Measurements from ENCODE around the gene BST1. TPM values are rescaled to one million over a fixed set of nuclear protein-coding genes. Genes with fewer than 3 reads are reported as not detected.

The BST1 gene
- total RNA-seq, 1 donor from 2014 or later = 0.93 TPM

DNA sequence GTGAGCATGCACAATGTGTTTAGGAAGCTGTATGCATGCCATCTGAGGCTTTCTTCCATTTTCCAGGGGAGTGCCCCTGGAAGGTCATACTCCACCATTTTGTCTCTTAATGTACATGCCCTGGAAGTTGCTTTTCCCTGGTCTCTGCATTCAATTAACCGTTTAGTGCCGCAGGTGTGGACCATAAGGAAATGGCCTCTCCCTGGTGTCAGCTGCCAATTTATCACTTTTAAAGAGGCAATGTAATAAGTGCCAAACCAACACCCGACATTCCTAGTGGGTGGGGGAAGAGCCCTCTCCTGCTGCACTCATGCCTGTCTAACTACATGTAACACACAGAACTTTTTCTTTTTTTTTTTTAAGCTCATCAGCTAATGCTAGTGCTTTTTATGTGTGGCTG lies 7.1 kb upstream of the BST1 start:
- intact Hi-C loops (cut with micrococcal nuclease) = no loop called here
- no peak for DNase-seq (ENCODE audit: low spot score)
- Mint-ChIP-seq H3K36me3 (ENCODE audit: low read depth) (no peaks in the 10 kb centered on the region), H3K27ac (no peak overlapping the region), H3K9me3 (no peaks in the 10 kb centered on the region), H3K4me3 (no peak overlapping the region), H3K27me3 (ENCODE audit: insufficient read depth) (peaks cover 17% of the 10 kb centered on the region), H3K4me1 (ENCODE audit: low read depth) (peaks cover 6% of the 10 kb centered on the region)

DNA sequence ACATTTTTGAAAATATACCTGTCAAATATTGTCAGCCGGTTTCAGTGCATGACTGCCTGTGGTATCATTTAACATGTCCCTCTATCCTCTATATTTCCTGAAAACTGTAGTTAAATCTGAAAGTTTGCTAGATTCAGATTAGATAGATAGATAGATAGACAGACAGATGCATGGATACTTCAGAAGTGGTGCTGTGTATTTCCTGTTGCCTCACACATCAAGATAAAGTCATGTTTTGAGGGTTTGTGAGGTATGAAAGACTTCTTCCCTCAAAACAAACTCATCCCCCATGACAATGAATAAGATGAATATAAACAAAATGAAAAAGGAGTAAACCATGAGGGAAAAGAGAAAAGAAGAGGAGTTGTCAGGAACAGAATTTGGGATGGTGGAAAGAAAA lies 6.0 kb upstream of the BST1 start:
- Mint-ChIP-seq H3K36me3 (ENCODE audit: low read depth) (no peaks in the 10 kb centered on the region), H3K27ac (no peak overlapping the region), H3K4me1 (ENCODE audit: low read depth) (peaks cover 6% of the 10 kb centered on the region), H3K9me3 (no peaks in the 10 kb centered on the region), H3K4me3 (no peak overlapping the region), H3K27me3 (ENCODE audit: insufficient read depth) (peaks cover 17% of the 10 kb centered on the region)
- DNase-seq (ENCODE audit: low spot score) = no peak
- intact Hi-C loops (cut with micrococcal nuclease) = no loop called here

DNA sequence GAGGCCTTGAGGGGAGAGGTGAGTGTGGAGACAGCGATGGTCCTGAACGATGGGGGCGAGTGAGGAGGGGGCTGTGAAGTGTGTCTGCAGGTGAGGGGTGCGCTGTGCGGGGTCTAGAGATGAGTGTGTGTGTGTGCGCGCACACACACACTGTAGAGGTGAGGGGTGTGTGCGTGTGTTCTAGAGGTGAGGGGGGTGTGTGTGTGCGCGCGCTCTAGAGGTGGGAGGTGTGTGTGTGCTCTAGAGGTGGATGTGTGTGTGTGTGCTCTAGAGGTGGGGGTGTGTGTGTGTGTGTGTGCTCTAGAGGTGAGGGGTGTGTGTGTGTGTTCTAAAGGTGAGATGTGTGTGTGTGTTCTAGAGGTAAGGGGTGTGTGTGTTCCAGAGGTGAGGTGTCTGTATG lies 574 bp downstream of the BST1 start:
- H3K36me3 Mint-ChIP-seq (ENCODE audit: low read depth) = no peaks in the 10 kb centered on the region
- no peaks in the 10 kb centered on the region for H3K4me1 Mint-ChIP-seq (ENCODE audit: low read depth)
- peaks cover 22% of the 10 kb centered on the region for H3K27me3 Mint-ChIP-seq (ENCODE audit: insufficient read depth)
- H3K4me3 Mint-ChIP-seq = peak overlapping the region; percentile 78
- intact Hi-C loops (cut with micrococcal nuclease) = loop anchor here (1.0 to 2.0 kb wide), 2 partner anchors 22 to 75 kb away; partner anchors contain the start of genes CD38 and FAM200B
- DNase-seq (ENCODE audit: low spot score) = no peak
- H3K27ac Mint-ChIP-seq = no peak overlapping the region
- H3K9me3 Mint-ChIP-seq = no peaks in the 10 kb centered on the region

DNA sequence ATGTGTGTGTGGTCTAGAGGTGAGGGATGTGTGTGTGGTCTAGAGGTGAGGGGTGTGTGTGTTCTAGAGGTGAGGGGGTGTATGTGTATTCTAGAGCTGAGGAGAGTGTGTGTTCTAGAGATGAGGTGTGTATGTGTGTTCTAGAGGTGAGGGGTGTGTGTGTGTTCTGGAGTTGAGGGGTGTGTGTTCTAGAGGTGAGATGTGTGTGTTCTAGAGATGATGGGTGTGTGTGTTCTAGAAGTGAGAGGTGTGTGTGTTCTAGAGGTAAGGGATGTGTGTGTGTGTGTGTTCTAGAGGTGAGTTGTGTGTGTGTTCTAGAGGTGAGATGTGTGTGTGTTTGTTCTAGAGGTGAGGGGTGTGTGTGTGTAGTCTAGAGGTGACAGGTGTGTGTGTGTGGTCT lies 1.3 kb downstream of the BST1 start:
- no peaks in the 10 kb centered on the region for H3K4me1 Mint-ChIP-seq (ENCODE audit: low read depth)
- peaks cover 18% of the 10 kb centered on the region for H3K27me3 Mint-ChIP-seq (ENCODE audit: insufficient read depth)
- no peaks in the 10 kb centered on the region for H3K36me3 Mint-ChIP-seq (ENCODE audit: low read depth)
- H3K27ac Mint-ChIP-seq = no peak overlapping the region
- H3K4me3 Mint-ChIP-seq = peak overlapping the region; percentile 78
- no peak for DNase-seq (ENCODE audit: low spot score)
- H3K9me3 Mint-ChIP-seq = no peaks in the 10 kb centered on the region
- intact Hi-C loops (cut with micrococcal nuclease) = no loop called here

DNA sequence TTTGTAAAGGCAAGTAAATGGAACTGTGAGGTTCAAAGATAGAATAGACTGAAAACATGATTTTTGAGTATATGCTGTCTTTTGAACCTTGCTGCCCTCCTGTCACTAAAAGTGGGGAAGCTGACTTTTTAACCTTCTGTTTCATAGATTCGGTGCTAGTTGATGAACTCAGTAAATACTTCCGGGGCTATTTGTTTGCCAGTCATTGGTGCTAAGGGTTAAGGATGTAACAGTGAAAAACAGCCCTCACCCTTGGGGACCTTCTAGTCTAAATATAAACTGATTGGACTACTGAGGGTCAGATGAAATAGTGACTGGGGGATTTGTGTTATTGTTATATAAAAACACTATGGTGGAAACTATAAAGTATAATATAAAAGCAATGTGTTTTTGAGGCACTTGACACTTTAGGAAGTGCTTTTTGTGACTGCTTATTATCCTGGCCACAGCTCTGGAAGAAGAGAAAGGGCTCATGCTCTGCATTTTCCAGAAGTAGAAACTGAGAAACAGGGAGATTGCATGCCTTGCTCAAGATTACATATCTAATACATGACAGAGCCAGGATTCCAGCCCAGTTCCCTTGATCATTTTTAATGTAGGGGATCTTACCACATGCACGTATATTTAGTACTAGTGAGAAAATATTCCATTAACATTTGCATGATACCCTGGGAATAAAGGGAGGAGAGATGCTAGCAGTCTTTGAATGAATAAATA lies 3.9 kb downstream of the BST1 start:
- intact Hi-C loops (cut with micrococcal nuclease) = no loop called here
- H3K36me3 Mint-ChIP-seq (ENCODE audit: low read depth) = no peaks in the 10 kb centered on the region
- H3K27me3 Mint-ChIP-seq (ENCODE audit: insufficient read depth) = peaks cover 9% of the 10 kb centered on the region
- no peak for DNase-seq (ENCODE audit: low spot score)
- H3K9me3 Mint-ChIP-seq = no peaks in the 10 kb centered on the region
- H3K4me1 Mint-ChIP-seq (ENCODE audit: low read depth) = no peaks in the 10 kb centered on the region
- H3K27ac Mint-ChIP-seq = no peak overlapping the region
- no peak overlapping the region for H3K4me3 Mint-ChIP-seq

DNA sequence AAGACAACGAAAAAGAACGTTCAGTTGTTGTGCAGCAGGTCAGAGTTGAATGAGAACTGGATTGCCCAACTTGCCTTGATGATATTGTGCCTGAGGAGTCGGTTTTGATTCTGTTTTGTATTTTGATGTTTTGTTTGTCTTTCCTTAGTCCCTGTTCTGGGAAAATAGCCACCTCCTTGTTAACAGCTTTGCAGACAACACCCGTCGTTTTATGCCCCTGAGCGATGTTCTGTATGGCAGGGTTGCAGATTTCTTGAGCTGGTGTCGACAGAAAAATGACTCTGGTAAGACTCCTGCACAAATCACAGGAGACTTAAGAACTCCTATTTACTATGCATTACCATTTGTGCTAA lies 4.5 kb downstream of the BST1 start:
- no peak for DNase-seq (ENCODE audit: low spot score)
- Mint-ChIP-seq H3K36me3 (ENCODE audit: low read depth) (no peaks in the 10 kb centered on the region), H3K4me3 (no peak overlapping the region), H3K27me3 (ENCODE audit: insufficient read depth) (peaks cover 9% of the 10 kb centered on the region), H3K4me1 (ENCODE audit: low read depth) (no peaks in the 10 kb centered on the region), H3K27ac (no peak overlapping the region), H3K9me3 (no peaks in the 10 kb centered on the region)
- intact Hi-C loops (cut with micrococcal nuclease) = no loop called here

DNA sequence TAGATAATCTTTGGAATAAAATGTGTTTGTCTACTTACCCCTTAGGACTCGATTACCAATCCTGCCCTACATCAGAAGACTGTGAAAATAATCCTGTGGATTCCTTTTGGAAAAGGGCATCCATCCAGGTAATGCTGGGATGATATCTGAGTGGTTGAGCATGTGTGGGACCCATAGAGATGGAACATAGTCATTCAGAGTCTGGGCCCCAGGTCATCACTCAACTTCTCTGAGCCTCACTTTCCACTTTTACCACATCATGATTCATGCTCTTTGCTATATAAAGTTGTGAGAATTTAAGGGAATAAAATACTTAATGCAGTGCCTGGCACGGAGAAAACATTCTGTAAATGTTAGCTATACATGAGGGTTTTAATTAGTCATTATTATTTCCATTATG lies 8.9 kb downstream of the BST1 start:
- no peaks in the 10 kb centered on the region for H3K36me3 Mint-ChIP-seq (ENCODE audit: low read depth)
- no peaks in the 10 kb centered on the region for H3K4me1 Mint-ChIP-seq (ENCODE audit: low read depth)
- no peaks in the 10 kb centered on the region for H3K9me3 Mint-ChIP-seq
- peaks cover 2% of the 10 kb centered on the region for H3K27me3 Mint-ChIP-seq (ENCODE audit: insufficient read depth)
- no peak for DNase-seq (ENCODE audit: low spot score)
- H3K27ac Mint-ChIP-seq = no peak overlapping the region
- H3K4me3 Mint-ChIP-seq = no peak overlapping the region
- intact Hi-C loops (cut with micrococcal nuclease) = no loop called here

DNA sequence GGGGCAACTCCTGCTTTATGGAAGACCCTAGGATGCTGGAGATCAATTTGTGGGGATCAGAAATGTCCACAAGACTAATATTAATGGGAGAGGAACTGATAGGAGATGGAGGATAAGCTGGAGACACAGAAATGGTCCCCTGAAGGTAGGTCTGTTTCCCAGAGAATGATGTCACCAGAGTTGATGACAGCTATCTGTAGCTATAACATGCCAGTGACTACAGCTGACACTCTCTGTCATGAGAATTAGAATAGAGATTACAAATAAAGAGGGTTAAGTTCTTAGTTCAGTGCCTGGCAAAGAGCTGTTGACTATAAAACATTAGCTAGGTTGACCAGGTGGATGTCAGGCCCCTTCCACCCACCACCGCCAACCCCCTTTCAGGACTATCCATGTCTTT lies 9.3 kb downstream of the BST1 start:
- H3K27me3 Mint-ChIP-seq (ENCODE audit: insufficient read depth) = peaks cover 2% of the 10 kb centered on the region
- no peak for DNase-seq (ENCODE audit: low spot score)

DNA sequence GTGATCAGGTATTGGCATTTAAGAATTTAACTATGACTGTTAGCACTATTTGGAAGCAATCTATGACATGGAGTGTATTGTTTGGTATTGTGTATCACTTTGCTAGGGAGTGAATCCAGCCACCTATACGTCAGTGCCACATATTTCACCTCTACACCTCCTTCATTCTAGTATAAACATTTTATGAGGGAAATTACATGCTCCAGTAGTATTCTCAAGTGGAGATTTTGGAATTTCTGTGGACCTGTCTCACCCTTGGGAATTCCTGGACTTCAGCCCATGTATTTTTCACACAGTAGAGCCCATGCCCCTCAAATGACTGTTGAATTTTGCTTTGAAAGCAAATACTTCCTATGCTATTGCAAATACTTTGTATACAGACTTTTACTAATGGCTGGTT lies 11.3 kb downstream of the BST1 start:
- Mint-ChIP-seq H3K27ac (no peak overlapping the region), H3K4me1 (ENCODE audit: low read depth) (no peaks in the 10 kb centered on the region), H3K4me3 (no peak overlapping the region), H3K9me3 (no peaks in the 10 kb centered on the region), H3K36me3 (ENCODE audit: low read depth) (no peaks in the 10 kb centered on the region), H3K27me3 (ENCODE audit: insufficient read depth) (no peaks in the 10 kb centered on the region)
- no peak for DNase-seq (ENCODE audit: low spot score)
- intact Hi-C loops (cut with micrococcal nuclease) = no loop called here

More for the DNA sequence above, 9.3 kb downstream of the BST1 start:
- no peaks in the 10 kb centered on the region for H3K9me3 Mint-ChIP-seq
- intact Hi-C loops (cut with micrococcal nuclease) = no loop called here
- H3K4me1 Mint-ChIP-seq (ENCODE audit: low read depth) = no peaks in the 10 kb centered on the region
- no peak overlapping the region for H3K27ac Mint-ChIP-seq
- no peak overlapping the region for H3K4me3 Mint-ChIP-seq
- no peaks in the 10 kb centered on the region for H3K36me3 Mint-ChIP-seq (ENCODE audit: low read depth)

DNA sequence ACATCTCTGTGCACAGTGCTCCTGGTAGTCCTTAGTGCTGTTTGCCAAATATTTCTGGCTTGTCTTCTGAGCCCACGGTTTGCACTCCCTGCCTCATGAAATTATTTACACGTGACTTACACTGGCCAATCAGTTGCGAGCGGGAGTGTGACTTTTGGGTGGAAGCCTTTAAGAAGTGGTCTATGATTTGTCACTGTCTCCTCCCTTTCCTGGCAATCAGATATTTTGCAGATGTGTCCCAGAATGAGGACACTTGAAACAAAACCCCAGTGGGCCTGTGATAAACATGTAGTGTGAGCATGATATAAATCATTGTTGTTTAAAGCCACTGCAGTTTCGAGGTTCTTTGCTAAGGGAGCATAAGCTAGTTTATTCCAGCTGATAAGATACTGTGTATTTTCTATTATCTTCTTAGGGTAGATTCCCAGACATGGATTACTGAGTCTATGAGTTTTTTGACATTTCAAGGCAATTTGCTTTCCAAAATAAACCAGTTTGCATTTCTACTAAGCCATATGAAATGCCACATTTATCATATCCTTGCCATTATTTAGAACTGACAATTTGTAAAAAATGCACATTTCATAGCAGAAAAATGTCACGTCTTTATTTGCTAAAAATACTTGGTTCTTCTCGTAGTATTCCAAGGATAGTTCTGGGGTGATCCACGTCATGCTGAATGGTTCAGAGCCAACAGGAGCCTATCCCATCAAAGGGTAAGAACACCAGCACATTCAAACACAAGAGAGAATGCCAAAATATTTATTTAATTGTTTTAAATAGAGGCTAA lies 12.0 kb downstream of the BST1 start:
- Mint-ChIP-seq H3K36me3 (ENCODE audit: low read depth) (no peaks in the 10 kb centered on the region), H3K4me3 (no peak overlapping the region)

DNA sequence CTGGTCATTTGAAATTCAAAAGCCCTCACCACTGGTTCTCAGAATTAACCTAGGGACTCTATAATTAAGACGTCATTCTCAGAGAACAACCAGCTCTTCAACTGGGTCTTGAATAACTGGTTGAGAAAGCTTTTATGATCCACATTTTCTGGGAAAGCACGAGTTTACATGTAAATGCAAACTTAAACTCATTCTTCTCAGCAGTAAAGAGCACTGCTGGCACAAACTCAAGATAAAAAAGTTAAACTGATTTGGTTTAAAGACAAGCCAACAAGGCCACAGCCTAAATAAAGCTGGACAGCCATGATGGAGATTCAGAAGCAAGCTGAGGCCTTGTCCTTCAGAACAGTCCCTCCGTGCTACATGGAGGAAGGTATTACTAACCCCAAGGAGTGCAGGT lies 13.2 kb downstream of the BST1 start:
- no peak overlapping the region for H3K27ac Mint-ChIP-seq
- no peaks in the 10 kb centered on the region for H3K27me3 Mint-ChIP-seq (ENCODE audit: insufficient read depth)
- no peak for DNase-seq (ENCODE audit: low spot score)
- no peaks in the 10 kb centered on the region for H3K4me1 Mint-ChIP-seq (ENCODE audit: low read depth)
- intact Hi-C loops (cut with micrococcal nuclease) = no loop called here
- no peaks in the 10 kb centered on the region for H3K9me3 Mint-ChIP-seq
- H3K36me3 Mint-ChIP-seq (ENCODE audit: low read depth) = no peaks in the 10 kb centered on the region
- H3K4me3 Mint-ChIP-seq = no peak overlapping the region

More for the DNA sequence above, 12.0 kb downstream of the BST1 start:
- Mint-ChIP-seq H3K4me1 (ENCODE audit: low read depth) (no peaks in the 10 kb centered on the region), H3K9me3 (no peaks in the 10 kb centered on the region), H3K27ac (no peak overlapping the region), H3K27me3 (ENCODE audit: insufficient read depth) (no peaks in the 10 kb centered on the region)
- intact Hi-C loops (cut with micrococcal nuclease) = no loop called here
- no peak for DNase-seq (ENCODE audit: low spot score)

DNA sequence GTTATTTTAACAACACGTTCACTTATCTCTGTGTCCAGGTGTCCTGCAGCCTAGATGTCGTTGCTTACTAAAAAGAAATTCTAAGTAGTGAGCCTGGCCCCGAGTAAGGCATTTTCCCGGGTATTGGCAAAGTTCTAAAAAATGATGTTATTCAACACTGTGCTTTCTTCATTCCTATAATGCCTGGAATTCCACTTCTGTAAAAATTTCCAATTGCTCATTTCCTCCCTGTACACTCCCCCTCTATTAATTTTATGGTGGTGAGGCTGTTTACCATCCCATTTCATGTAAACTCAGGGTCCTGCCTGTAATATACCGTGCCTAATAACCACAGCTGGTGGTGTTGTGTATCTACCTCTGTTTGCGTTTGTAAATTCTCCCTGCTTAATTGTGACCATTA lies 14.2 kb downstream of the BST1 start:
- intact Hi-C loops (cut with micrococcal nuclease) = no loop called here
- no peaks in the 10 kb centered on the region for H3K4me1 Mint-ChIP-seq (ENCODE audit: low read depth)
- H3K9me3 Mint-ChIP-seq = no peaks in the 10 kb centered on the region
- H3K4me3 Mint-ChIP-seq = no peak overlapping the region
- no peaks in the 10 kb centered on the region for H3K36me3 Mint-ChIP-seq (ENCODE audit: low read depth)
- H3K27ac Mint-ChIP-seq = no peak overlapping the region
- DNase-seq (ENCODE audit: low spot score) = no peak
- no peaks in the 10 kb centered on the region for H3K27me3 Mint-ChIP-seq (ENCODE audit: insufficient read depth)

DNA sequence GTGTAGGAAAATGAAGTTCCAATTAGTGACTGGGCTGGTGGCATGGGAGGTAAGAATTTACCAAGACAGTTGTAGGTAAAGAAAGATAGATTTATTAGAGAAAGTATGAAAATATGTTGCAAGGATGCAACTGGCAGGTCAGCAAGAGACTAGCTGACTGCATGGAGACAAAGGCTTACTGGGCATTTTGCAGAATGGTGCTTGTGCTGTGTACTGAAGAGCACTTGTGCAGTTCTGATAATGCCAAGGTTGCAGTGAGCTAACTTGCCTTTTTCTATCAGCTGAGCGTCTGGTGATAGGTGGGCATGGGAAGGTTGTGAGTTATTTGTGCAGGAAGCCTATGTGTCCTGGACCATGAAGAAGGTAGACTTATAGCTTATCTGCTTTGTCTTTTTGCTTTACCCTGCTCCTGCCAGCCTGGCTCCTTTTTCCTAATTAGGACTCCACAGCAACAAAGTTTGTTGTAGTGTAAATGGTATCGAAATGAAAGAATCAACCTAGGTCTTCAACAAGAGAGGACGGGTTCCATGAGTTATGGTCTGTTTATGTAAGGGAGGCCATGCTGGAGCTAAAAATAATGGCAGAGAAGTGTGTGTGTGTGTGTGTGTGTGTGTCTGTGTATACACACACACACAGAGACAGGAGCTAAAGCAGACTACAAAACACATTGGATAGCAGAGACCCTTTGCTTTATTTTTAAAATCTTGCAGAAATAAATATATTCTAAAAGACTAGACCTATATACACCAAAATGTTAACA lies 15.0 kb downstream of the BST1 start:
- Mint-ChIP-seq H3K9me3 (no peaks in the 10 kb centered on the region), H3K27me3 (ENCODE audit: insufficient read depth) (no peaks in the 10 kb centered on the region), H3K4me3 (no peak overlapping the region), H3K27ac (no peak overlapping the region), H3K4me1 (ENCODE audit: low read depth) (no peaks in the 10 kb centered on the region), H3K36me3 (ENCODE audit: low read depth) (no peaks in the 10 kb centered on the region)
- DNase-seq (ENCODE audit: low spot score) = no peak
- intact Hi-C loops (cut with micrococcal nuclease) = no loop called here

All from activated T-helper 1 cell treated with anti-CD3 and anti-CD28 coated beads, Interleukin-12 subunit alpha, Interleukin-12 subunit beta, Interleukin-2, Interleukin-4 antibody, amounts not matched to agents 30 ng/mL and 10 ng/mL and 1 ng/mL, durations not matched to agents 14 hours and 24 hours and 36 hours (primary cell).